OCI-LY7 (cell line): Measurements from ENCODE around the gene IGF2BP1.

Experiments
- EZH2phosphoT487 ChIP-seq: fragments of 200-600 bp; sonication (generic); IDR thresholded peaks from 2 replicates; pipeline ENCODE4 v1.6.1; 2018; ENCODE audit warnings: low read depth, borderline replicate concordance, mild to moderate bottlenecking, mixed run types, antibody characterized with exemption, low read length, moderate library complexity, mixed read lengths
- TF ChIP-seq, protein P1 (sequence below): fragments of 200-600 bp; sonication (generic); conservative IDR thresholded peaks from 2 replicates; pipeline ENCODE4 v1.5.1; 2014; ENCODE audit warnings: mild to moderate bottlenecking, antibody characterized with exemption, low read length, moderate library complexity, mixed read lengths

DNA sequence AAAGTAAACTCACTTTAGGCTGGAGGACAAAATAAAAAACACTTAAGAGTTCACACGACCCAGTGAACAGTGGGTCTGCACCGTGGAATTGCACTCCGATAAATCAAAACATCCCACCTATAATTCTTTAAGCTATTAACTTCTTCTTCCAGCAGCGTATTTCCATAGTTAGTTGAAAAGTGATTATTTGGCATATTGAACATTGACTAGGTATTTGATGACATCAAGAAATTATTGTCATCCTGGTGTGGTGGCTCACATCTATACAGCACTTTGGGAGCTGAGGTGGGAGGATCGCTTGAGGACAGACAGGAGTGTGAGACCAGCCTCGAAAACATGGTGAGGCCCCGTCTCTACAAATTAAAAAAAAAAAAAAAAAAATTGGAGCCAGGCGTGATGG, 23.4 kb downstream of the IGF2BP1 start:
- TF ChIP-seq, protein P1, sequence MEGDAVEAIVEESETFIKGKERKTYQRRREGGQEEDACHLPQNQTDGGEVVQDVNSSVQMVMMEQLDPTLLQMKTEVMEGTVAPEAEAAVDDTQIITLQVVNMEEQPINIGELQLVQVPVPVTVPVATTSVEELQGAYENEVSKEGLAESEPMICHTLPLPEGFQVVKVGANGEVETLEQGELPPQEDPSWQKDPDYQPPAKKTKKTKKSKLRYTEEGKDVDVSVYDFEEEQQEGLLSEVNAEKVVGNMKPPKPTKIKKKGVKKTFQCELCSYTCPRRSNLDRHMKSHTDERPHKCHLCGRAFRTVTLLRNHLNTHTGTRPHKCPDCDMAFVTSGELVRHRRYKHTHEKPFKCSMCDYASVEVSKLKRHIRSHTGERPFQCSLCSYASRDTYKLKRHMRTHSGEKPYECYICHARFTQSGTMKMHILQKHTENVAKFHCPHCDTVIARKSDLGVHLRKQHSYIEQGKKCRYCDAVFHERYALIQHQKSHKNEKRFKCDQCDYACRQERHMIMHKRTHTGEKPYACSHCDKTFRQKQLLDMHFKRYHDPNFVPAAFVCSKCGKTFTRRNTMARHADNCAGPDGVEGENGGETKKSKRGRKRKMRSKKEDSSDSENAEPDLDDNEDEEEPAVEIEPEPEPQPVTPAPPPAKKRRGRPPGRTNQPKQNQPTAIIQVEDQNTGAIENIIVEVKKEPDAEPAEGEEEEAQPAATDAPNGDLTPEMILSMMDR = no peak
- TF ChIP-seq EZH2phosphoT487 = no peak
